GM21526 (cell line): ENCODE results near the gene CCDC178.

ENCODE experiments used
- ATAC-seq: cut with Tn5 transposase; IDR thresholded peaks from one replicate; pipeline ENCODE4 v1.9.1; 2021; ENCODE audit warnings: moderate library complexity; ENCODE audit not compliant: unreplicated experiment, low FRiP score

Gene CCDC178

DNA sequence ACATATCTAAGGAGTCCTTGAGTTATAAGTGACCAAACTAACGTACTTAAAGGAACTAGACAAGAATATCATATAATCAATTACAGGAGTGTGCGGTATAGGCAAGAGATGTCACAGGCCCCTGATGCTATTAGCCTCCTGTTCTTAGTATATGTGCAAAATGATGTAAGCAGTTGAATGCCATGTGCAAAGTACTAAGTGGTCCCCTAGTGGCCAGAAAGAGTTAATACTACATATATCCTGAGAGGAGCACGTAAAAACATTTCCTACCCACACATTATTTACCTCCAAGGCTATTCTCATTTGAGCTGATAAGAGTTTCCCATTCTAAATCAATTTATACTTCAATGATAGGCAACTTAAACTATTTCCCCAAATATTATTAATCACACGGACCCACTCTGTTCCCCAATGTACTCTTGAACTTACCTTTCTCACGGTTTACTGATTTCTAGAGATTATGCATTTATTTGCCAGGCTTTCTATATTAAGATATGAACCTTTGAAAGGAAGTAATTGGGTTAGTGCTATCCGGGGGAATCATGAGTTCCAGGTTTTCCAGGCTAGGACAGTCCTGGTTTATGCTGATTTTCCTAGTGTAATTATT, 509.7 kb downstream of the CCDC178 start:
- peak; percentile 100 for ATAC-seq

DNA sequence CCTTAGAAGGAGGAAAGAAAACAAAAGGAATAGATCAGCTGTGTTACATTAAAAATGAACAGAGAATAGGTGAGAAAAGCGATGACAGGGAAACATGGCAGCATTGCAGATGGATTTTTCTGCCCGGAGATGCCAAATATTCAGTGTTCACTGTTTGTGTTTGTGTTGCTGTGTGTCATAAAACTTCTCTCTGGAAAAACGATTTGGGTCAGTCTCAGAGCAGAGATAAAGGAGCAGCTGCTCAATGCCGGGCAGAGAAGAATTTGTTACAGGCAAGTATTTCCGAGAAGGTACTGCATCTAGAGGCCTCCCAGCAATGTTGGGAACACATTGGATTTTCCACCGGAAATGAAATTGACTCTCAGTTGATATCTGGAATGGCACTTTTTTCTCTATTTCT, 511.3 kb downstream of the CCDC178 start:
- ATAC-seq, result no peak

DNA sequence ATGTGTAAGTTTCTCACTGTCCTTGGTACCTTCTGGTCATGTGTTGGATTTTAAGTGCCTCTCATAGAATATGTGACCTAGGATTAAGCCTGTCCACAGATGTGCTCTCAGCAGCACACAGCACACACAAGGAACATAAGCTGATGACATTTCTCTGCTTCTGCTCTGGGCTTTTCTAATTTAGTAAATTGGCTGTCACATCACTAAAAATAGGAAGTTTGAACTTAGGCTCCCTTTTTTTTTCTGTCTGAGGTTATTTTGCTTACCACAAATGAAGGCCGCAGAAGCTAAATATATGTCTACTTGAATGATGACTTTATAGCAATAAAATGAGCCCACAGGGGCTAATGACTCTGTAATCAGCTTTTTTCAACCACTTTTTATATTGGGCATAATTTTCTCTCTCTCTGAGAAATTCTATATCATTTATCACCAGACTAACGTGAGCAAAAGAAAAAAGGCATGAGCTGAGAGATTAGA, 517.5 kb downstream of the CCDC178 start:
- no peak for ATAC-seq

DNA sequence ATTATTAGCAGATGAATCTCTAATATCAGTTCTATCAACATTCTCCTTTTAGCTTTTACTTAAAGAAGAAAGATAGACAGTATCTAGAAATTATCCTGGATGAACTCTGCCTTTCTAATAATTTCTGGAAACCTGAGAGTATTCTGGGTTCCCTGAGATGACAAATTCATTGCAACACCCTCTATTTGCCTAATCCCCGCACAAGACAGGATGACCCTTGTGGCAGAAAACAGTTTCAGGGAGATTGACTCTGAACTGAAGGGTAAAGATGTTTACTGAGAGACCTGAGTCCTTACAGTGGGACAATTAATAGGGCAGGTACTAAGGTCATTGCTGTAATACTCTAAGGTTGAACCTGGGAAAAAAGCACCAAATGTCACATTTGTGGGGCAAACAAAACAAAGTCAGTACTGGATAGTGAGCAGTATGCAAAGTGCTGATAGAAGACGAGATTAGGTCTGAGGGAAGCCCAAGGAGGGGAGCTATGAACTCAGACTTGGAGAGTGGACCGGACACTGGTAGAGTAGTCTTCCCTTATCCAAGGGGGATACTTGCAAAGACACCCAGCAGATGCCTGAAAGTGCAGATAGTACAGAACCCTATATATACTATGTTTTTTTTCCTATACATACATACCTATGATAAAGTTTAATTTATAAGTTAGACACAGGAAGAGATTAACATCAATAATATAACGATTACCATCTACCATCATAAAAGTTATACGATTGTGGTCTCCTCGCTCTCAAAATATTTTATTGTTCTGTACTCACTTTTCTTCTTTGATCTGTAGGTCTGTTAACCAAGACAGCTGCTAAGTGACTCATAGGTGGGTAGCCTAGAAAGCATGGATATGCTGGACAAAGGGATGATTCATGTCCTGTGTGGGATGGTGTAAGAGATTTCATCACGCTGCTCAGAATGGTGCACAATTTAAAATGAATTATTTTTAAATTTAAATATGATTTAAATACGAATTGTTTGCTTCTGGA, 519.4 kb downstream of the CCDC178 start:
- no peak for ATAC-seq

DNA sequence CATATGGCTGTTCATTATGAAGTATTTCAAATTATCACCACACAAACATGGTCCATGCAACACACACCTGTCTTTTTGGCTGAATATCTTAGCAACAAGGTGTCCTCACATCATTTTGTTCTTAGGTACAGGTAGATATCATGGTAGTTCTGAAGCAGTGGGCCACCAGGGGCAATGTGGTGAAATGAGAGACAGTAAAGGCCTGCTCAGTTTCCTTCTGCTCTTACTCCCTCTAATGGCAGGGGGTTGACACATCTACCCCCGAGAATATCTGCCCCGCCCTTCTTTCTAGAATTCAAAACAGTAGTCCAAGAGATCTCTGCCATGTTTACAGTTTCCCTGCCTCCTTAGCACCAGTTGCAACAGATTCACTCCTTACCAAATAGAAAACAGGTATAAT, 520.7 kb downstream of the CCDC178 start:
- peak; percentile 98 for ATAC-seq

DNA sequence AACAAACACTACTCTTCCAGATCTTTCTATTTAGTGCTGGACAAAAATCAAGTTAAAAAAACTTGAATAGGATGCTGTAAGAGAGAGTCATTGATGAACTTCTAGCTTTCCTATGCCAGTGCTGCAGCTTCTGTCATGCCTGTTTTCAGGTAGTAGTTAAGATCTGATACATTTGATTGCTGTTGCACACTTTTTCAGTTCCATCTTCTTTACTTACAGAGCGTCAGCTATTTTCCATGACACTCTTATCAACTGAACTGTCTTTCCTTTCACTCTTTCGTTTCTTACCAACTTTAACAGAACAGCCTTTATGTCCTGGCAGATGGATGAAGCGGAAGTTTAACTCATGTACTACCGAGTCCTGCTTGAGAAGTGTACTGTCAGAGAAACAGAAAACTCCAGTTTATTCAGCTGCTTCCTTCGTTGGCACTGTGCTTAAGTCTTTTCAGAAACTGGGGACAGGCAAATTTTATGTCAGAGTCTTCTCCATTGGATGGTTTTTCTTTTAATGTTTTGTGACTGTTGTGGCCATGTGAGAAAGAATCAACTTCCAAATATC, 521.8 kb downstream of the CCDC178 start:
- no peak for ATAC-seq

DNA sequence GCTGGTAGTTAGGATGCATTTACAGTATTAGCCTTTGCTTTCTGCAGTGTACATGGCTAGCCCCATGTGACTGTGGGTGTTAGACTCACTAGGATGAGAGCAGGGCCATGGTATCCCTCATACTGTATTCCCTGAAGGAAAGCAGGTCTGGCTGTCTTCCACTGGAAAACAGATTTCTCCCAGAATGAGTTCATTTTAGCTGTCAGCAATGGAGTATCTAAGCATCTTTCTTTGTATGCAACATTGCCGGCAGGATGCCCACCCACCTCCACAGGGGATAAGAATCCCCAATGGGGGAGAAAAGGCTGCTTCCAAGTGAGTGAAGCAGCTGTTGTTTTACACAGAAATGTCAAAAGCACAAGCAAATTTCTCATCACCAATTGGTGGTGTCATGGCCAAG, 525.0 kb downstream of the CCDC178 start:
- no peak for ATAC-seq

DNA sequence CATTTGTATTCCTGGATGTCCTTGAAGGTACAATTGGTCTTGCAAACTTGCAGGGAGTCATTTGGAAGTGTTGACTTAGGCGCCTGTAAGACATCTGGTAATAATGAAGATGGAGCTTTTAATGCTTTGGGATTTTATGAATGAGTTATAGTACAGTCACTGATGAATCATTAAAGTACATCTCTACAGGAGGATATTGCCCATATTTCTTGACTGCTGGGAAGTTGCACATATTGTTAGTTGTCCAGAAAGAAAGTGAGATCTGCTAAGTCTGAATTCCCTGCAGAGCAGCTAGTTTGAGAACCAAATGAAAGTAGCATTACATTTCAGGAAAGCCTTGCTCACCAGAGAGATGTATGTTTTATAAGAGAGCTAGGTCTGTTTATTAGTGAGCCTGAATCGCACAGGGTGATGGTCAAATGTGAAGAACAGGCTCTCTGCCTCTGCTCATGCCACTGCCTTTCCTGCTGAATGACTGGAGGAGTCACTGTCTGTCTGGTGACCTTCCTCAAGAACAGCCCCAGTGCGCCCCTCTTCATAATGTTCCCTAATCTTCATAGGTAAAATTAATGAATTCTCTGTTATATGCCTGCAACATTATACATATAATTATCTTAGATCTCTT, 528.7 kb downstream of the CCDC178 start:
- no peak for ATAC-seq

DNA sequence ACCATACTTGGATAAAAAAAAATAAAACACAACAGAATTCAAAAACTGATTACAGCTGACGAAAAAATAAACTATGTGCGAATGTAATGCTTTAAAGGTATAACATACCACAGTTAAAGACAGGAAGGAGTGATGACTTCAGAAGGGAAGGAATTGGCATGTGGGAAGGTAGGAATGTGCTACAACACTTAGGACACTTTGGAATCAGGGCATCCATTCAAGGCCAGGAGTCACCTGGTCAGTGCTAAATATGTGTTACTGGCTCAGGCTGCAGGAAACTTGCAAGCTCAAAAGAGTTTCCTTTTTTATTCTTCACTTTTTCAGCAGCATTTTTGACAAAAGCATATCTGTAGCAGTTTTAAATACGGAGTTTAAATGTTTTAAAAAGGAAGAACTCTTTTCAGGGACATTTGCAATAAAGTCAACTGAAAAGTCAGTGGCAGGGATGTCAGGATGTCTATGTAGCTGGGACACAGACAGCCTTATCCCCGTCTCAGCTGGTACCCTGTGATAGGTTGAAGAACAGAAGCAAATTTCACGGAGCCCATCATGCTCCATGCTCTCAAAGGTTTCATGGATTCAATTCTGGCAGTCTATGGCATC, 529.7 kb downstream of the CCDC178 start:
- no peak for ATAC-seq

DNA sequence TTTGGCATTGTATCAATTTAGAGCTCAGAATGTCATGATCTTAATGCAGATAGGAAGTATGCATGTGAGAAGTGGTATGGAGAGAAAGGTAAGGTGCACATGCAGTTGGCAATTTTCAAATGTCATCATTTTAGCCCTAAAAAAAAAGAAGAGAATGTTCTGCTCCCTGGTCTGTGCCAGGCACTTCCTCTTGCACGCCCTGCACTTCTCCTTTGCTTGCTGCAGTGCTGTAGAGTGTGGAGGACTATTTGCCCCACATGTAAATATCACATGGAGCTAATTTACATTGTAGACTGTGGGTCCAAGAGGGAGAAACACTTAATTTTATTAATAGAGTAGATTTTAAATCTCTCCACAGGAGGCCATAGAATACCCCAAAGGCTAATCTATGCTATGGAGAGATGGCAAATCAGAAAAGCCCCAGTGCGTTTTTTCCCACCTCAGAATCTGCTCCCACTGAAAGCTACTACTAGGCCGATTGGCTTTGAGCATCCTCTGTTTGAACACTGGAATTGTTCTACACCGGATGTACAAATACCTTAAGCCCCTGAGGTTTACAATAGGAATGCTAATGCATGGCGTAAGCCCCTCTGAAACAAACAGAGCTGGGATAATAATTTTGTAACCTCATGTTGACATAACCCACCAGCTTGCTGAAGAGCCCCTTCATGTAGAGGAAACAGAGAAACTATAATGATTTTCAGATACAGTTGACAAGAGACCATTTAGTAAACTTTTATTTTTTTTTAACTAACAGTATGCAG, 530.5 kb downstream of the CCDC178 start:
- ATAC-seq, result no peak

DNA sequence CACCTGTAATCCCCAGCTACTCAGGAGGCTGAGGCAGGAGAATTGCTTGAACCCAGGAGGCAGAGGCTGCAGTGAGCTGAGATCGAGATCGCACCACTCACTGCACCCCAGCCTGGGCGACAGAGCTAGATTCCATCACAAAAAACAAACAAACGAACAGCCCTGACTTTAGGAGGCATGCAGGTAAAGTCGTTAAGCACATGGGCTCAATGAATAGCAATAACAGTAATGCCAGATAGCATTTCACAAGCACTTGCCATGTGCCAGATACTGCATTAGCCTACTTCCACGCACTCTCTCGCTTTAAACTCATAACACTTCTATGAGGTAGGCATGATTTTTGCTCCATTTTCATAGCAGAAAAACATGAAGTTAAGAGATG, 532.1 kb downstream of the CCDC178 start:
- ATAC-seq, result no peak

DNA sequence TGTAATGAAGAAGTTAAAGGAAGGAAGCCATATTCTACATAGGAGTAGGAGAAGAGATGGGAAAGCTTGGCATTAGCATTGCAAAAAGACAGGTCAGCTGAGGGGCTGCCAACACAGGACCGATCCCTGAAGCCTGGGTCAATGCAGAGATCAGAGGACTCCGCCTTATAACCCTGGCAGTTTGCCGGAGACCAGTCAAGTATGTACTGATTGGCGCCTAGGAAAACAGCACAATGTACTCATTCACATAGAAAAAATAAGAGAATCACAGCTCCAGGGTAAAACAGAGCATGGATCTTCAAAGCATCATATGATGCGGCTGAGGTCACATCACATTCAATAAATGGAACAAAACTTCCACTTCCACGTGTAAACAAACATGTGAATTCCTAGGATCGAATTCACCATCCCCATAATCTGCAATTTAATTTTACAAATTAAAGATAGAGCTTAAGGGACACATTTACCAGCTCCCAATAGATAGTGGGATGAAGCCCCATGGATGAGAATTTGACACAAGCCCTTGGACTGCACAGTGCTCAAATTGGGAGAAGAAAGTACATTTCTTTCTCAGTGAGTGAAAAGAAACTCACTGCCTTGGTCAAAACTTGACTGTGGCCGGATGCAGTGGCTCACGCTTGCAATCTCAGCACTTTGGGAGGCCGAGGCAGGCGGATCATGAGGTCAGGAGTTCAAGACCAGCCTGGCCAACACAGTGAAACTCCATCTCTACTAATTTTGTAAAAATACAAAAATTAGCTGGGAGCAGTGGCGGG, 532.7 kb downstream of the CCDC178 start:
- no peak for ATAC-seq

DNA sequence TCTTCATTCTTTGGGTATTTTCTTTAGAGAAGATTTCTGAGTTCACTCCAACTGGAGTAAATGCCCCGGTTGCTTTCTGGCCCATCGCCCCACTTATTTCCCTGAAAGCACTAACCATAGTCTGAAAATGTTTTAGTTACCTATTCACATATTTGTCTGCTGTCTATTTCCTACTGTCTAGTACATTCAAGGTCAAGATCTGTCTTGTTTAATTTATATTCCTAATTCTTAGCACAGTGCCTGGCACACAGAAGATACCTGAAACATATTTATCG, 533.3 kb downstream of the CCDC178 start:
- no peak for ATAC-seq

DNA sequence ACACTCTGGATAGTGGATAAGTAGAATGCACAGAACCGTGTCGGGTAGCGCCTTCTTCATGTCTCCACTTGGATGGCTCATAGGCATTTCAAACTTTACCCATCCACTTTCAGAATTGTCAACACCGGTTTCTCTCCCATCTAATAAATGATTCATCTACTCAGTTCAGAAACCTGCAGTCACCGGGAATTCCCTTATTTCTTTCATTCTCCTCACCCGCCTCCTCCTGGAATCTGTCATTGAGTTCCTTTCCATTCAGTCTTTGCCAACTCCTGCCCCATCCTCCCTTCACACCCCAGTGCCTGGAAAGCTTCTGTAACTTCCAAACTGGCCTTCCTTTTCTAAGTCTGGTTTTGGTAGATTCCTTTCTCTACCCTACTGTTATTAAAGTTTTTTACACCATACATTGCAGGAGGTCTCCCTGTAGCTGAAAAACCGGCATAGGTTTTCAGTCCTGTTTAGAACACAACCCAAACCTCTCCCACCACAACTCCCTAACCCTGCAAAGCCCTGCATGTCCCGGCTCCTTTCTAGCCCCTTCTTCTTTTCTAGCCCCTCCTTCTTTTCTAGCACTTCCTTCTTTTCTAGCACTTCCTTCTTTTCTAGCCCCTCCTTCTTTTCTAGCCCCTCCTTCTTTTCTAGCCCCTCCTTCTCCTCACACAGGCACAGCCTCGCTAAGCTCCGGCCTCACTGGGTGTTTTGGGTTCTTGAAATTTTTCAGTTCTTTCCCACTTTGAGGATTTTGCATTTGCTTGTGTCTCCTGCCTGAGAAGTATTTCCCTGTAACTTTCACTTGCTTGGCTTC, 533.8 kb downstream of the CCDC178 start:
- no peak for ATAC-seq

DNA sequence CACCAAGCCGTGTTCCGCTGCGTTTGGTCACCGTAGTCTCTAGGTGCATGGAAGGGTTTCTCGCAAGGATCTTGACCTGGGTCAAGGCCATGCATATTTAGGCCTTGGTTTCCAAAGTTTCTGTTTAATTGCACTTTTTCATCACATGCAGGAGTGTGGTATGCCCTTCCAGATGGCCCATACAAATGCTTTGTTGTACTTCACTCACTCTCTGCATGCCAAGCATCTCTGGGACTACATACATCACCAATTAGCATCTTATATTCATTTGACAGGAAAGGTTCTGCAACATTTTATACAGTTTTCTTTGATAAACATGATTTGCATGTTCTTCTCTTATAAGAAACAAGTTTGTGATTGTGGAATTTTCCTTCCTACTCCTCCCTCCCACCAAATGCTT, 534.9 kb downstream of the CCDC178 start:
- no peak for ATAC-seq

DNA sequence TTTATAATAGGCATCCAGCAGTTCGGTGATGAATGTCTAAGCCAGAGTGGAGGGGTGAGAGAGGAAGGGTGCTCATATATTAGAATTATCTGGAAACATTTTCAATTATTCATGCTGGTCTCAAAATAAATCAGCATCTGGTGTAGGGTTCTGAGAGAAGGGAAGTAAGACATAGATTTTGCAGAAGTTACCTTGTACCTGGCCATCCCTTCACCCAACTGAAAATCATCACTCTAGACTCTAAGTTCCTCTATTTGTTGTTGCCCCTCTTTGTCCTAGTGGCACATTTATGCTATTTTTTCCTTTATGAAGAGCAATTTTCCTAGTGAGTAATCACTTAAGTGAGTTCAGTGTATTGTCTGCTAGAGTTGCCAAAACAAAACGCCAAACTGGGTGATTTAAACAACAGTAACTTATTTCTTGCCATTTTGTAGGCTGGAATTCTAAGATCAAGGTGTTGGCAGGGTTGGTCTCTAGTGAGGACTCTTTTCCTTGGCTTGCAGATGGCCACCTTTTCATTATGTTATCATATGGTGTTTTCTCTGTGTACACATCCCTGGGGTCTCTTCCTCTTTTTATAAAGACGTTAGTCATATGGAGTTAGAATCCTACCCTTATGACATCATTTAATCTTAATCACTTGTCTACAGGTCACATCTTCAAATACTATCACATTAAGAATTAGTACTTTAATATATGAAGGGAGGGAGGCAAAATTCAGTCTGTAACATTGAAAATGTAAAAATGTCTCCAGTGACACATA, 537.8 kb downstream of the CCDC178 start:
- ATAC-seq, result no peak

DNA sequence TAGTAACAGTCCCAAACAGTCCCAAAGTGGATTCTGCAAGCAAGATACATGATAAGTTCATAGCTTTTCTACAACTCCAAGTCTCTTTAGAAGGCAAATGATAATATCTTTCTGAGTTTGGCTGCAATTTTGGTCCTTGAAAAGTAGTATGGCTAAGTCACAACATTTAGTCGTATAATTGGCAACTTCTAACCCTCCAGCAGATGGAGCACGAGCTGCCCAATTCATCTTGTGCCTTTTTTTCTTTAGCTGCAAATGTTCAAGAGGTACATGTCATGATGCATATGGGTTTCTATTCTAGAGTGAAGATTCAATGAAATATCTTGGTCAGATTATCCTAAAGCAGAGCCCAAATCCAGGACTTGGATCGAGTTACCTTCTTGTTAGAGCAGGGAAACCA, 540.7 kb downstream of the CCDC178 start:
- no peak for ATAC-seq
